GM18867 (cell line): ENCODE results near the gene EME1.
"Not testable (repeated sequence)": the region's sequence is repeated elsewhere in the genome, so short reads cannot be mapped to it uniquely, and the experiment has no call there.

Source experiments
- ATAC-seq: cut with Tn5 transposase; IDR thresholded peaks from one replicate; pipeline ENCODE4 v1.9.1; 2021; ENCODE audit warnings: mild to moderate bottlenecking, moderate library complexity; ENCODE audit not compliant: unreplicated experiment

Gene EME1

DNA sequence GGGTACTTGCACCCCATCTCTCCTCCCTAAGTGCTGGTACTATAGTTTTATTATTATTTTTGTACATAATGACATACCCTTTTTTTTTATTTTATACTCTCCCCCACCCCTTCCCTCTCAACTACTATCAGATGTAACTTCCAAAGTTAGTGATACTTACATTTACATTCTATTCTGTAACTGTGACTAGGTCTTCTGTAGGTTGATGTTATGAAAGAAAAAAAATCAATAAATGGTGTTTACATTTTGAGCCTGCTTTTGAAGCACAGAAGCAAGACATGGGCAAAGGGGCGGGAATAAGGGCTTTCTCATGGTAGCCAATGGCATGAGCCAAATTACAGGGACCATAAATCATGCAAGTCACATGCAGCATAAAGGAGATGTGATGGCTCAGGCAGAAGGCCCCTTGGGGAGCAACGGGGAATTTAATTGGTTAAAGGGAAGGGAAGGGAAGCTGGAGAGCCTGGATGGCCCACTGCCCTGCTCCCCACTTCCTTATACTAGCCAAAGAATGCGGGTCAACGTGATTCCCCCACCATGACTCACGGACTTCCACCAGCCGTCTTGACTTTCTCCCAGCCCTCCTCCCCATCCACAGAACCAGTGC lies 50.6 kb downstream of the EME1 start:
- ATAC-seq = no peak

DNA sequence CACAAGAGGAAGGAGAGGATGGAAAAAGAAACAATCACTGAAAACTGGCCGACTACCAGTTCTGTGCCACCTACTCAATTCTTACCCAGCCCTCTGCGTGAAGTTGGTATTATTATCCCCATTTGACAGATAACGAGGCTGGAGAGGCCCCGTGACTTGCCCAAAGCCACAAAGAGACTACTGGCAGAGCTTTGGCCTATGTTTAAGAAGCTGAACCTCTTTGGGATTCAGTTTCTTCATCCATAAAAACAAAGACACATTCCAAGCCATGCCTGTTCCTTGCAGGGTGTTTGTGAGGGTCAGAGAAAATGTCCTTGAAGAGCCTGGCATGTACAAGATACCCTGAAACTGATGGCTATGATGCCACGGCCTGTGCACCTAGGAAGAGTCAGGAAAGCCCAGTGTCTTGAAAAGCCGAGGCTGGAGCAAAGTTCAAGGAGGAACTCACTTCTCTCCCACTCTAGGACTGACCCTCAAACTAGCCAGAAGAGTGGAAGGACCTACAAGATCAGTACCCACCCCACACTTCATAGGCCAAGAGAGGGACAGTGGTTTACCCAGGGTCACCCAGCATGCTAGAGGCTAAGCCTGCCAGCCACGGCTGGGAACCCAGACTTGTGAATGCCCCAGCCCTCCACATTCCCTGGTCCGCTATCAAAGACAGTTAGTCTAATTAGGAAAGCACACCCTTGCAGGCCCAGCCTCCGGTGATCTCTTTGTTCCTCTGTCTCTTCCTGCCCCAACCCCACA lies 51.4 kb downstream of the EME1 start:
- no peak for ATAC-seq

DNA sequence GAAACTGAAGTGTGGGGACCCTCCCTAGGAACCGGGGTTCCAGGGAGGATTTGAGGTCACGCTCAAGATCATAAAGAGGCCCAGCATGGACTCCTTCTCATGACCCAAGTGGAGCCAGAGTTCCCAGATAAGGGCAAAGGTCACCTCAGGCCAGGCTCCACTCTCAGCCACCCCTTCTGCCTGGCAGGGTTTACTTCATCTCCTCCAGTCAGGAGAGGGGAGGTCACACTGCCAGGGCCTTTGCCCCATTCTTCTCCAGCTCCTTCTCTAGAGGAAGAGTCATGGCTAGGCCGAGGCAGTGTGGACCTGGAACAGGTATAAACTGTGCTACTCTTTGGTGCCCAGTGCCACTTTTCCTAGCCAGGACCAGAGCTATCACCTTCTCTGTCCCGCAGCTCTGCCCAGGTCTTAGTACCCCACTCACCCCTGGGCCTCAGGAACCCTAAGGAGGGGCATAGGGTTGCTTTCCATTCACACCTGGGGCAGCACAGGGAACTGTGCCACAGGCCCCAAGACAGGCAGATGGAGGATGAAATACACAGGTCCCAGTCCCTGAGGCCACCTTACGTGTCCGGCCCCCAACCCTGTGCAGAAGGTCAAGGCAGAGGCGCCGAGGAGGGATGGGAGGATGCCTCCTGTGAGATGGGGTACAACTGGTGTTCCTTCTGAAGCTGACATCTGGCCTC lies 52.1 kb downstream of the EME1 start:
- no peak for ATAC-seq

DNA sequence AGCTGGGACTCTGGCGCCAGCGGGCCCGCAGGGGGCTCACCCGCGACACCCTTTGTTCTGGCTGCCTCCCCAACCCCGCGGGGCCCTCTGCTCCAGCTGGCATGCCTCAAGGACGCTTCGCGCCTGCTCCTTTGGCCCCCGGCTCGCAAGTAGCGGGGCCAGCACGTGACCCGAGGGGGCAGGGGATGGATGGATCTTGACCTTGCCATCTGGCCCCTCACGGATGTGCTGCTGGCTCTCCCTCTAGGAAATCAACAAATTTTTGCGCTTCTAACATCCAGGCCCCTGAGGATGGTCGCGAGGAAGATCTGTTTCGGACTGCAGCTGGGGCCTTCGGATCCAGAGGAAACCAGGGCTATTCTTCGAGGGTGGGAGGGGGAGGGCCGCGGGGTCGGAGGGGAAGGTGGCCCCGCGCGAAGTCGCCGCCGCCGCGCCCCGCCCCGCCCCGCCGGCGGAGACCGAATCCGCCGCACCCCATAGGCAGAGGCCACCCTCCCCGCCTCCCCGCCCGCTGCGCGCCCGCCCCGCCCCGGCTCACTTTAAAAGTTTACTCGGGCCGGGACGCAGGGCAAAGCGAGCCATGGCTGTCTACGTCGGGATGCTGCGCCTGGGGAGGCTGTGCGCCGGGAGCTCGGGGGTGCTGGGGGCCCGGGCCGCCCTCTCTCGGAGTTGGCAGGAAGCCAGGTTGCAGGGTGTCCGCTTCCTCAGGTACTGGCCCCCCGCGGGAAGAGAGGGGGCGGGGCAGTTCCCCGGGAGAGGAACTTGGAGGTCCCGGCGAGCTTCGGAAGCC lies 52.8 kb downstream of the EME1 start, which contains the start of gene ACSF2:
TSS of gene ACSF2 (plus strand) at position 537 of the 790 bp plus-strand sequence. CDS start at position 581, 44 bp downstream.
- ATAC-seq = peak; percentile 64

DNA sequence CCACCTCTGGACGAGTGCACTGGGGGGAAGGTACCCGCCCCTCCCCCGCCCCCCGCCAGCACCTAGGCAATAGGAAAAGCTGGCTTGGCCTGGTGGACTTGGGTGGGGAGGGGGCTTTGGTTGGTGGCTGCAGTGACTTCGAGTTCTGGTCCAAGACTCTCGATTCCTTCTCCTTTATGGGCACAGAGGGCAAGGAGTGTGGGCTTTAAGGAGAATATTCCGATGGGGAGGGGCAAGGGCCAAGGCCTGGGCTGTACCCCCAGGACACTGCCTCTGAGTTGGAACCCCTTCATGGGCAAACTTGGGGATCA lies 53.4 kb downstream of the EME1 start:
- no peak for ATAC-seq

DNA sequence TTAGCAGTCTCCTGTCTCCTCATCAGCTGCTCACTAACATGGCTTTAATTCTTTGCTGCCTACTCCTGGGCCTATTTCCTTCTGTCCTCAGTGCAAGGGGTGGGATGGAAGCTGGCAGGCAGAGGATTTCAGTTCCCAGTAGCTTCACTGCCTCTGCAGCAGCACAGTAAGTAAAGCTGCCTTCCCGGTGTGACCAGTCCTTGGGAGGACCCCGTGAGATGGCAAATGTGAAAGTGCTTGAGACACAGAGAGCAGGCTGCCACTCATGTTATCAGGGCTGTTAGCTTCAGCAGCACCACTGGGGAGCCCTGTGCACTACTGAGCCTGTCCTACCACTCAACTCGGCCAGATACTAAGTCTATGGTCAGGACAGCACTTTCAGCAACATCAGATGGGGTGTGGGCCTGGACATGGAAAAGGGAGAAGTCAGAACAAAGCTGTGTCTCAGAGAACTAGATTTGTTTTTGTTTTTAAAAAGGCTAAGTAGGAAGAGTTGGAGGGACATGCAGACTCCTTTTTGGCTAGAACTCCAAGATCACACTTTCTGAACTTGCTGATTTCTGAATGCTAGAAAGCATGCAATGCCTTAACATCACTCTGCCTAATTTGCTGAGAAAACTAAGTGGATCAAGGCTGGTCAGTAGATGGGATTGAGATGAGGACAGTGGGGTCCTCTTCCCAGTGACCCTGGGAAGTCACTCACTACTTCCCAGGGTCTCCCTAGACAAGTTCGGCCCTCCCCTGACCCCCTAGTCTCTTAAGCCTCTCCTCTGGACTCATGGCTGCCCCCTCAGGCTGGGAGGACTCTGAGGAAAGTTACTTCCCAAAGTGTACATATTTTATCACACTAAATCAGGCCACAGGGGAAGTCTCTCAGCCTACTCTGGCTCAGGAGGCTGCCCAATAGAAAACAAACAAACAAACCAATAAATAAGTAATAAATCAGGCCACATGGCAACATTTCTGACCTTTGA lies 54.1 kb downstream of the EME1 start:
- ATAC-seq = peak; percentile 50

DNA sequence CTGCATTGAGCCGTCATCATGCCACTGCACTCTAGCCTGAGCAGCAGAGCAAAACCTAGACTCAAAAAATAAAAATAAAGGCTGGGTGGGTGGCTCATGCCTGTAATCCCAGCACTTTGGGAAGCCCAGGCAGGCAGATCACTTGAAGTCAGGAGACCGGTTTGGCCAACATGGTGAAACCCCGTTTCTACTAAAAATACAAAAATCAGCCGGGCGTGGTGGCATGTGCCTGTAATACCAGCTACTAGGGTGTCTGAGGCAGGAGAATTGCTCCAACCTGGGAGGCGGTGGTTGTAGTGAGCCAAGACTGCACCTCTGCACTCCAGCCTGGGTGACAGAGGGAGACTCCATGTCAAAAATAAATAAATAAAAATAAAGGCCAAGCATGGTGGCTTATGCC lies 55.1 kb downstream of the EME1 start:
- ATAC-seq = not testable (repeated sequence)

DNA sequence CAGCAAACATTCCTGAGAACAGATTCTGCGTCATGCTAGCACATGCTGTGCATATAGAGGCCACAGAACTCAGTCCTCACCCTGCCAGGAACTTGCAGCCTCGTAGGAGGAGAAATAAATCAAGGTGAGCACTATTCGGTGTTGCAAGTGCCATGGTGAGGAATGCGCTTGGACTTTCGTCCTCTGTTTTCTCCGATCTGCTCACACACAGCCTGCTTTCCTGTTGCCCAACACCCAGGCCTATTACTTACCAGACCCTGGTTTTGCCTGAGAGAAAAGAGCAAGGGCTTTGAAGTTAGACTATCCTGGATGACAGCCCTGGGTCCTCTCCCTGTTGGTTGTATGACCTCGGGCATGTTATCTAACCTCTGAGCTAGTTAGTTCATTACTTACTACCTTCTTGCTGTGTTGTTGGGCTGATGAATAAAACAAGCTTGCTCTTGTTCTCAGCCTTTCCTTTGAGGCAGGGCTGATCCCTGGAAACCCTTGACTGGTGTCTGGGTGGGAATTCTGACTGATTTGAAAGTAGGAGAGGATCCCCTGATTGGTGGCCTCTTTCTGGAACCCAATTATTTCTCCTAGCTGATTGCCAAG lies 55.9 kb downstream of the EME1 start:
- no peak for ATAC-seq

DNA sequence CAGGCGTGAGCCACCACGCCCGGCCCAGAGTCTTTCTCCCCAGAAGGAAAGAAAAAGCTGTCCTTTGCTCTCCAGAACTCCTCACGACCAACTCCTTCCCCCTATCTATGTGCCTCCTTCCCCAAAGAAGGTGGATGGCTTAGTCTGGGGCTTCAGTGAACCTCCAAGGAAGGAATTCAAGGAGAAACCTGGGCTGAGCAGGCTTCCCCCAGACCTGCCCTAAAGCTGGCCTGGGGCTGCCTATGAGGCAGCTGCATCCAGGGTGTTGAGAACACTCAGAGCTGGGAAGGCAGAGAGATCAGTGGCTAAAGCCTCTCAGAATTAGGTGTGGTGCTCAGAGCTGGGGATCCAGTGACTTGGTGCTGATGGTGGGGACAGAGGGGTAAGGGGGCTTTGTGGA lies 56.8 kb downstream of the EME1 start:
- no peak for ATAC-seq
